Neural progenitor cell (in vitro differentiated cells): ENCODE results near the gene SEC14L6. TPM values are rescaled to one million over a fixed set of nuclear protein-coding genes. Genes with fewer than 3 reads are reported as not detected.

Experiments
- DNase-seq: peaks from one replicate; pipeline ENCODE4 v3.0.0-alpha.2; 2016; ENCODE audit warnings: low spot score
- H2AFZ ChIP-seq: fragments of 200-600 bp; sonication (generic); replicated peaks from 2 replicates; pipeline ENCODE4 v1.6.1; 2016; ENCODE audit warnings: antibody characterized with exemption
- H3F3A ChIP-seq: fragments of 200-600 bp; sonication (generic); 2 replicates; pipeline ENCODE4 v1.6.1; 2016; ENCODE audit warnings: antibody characterized with exemption, low read depth
- H3K27ac ChIP-seq: fragments of 200-600 bp; sonication (generic); 2 replicates; pipeline ENCODE4 v1.5.1; 2016; ENCODE audit warnings: mild to moderate bottlenecking
- H3K27me3 ChIP-seq: fragments of 200-600 bp; sonication (generic); 2 replicates; pipeline ENCODE4 v1.6.1; 2016; ENCODE audit warnings: mild to moderate bottlenecking, moderate library complexity
- H3K36me3 ChIP-seq: fragments of 200-600 bp; sonication (generic); 2 replicates; pipeline ENCODE4 v1.5.1; 2016
- H3K4me1 ChIP-seq: fragments of 200-600 bp; sonication (generic); 2 replicates; pipeline ENCODE4 v1.6.1; 2016; ENCODE audit warnings: mixed run types
- H3K4me2 ChIP-seq: fragments of 200-600 bp; sonication (generic); 2 replicates; pipeline ENCODE4 v1.6.1; 2016
- H3K4me3 ChIP-seq: fragments of 200-600 bp; sonication (generic); 2 replicates; pipeline ENCODE4 v1.5.1; 2016
- H3K79me2 ChIP-seq: fragments of 200-600 bp; sonication (generic); 2 replicates; pipeline ENCODE4 v1.6.1; 2016; ENCODE audit warnings: low read depth
- H3K9ac ChIP-seq: fragments of 200-600 bp; sonication (generic); 2 replicates; pipeline ENCODE4 v1.6.1; 2016
- H3K9me3 ChIP-seq: fragments of 200-600 bp; sonication (generic); 2 replicates; pipeline ENCODE4 v1.5.1; 2016; ENCODE audit warnings: low read depth
- H4K20me1 ChIP-seq: fragments of 200-600 bp; sonication (generic); 2 replicates; pipeline ENCODE4 v1.6.1; 2016; ENCODE audit warnings: low read depth
- H3K27ac Mint-ChIP-seq: 3 replicates; pipeline ENCODE4 v1.8.0; 2021; ENCODE audit warnings: mixed read lengths
- H3K27me3 Mint-ChIP-seq: 2 replicates; pipeline ENCODE4 v1.8.0; 2022; ENCODE audit warnings: low read depth, mild to moderate bottlenecking, inconsistent platforms, moderate library complexity, mixed read lengths; ENCODE audit not compliant: insufficient read depth
- H3K36me3 Mint-ChIP-seq: 3 replicates; pipeline ENCODE4 v1.8.0; 2021; ENCODE audit warnings: mixed read lengths
- H3K4me1 Mint-ChIP-seq: 3 replicates; pipeline ENCODE4 v1.8.0; 2021; ENCODE audit warnings: mixed read lengths
- H3K4me3 Mint-ChIP-seq: 3 replicates; pipeline ENCODE4 v1.8.0; 2021; ENCODE audit warnings: mild to moderate bottlenecking, moderate library complexity, mixed read lengths
- H3K9me3 Mint-ChIP-seq: 3 replicates; pipeline ENCODE4 v1.8.0; 2020; ENCODE audit warnings: mixed read lengths
- EZH2 ChIP-seq: fragments of 200-600 bp; sonication (generic); IDR thresholded peaks from 2 replicates; pipeline ENCODE4 v1.6.1; 2017; ENCODE audit warnings: antibody characterized with exemption, mild to moderate bottlenecking, moderate library complexity
- EZH2phosphoT487 ChIP-seq: fragments of 200-600 bp; sonication (generic); IDR thresholded peaks from 2 replicates; pipeline ENCODE4 v1.6.1; 2017; ENCODE audit warnings: antibody characterized with exemption
- total RNA-seq: library from RNA; depleted of rRNA; stranded (reverse); fragments of >200 nt; gene quantifications from 2 replicates; pipeline ENCODE4 v1.2.3, GENCODE V29; 2015; ENCODE audit warnings: low replicate concordance
- TF ChIP-seq, protein P1 (sequence below): fragments of 200-600 bp; sonication (generic); IDR thresholded peaks from 2 replicates; pipeline ENCODE4 v1.5.1; 2017; ENCODE audit warnings: antibody characterized with exemption, mild to moderate bottlenecking

Gene SEC14L6
- total RNA-seq, 1 donor from 2014 or later: 2.4 TPM

DNA sequence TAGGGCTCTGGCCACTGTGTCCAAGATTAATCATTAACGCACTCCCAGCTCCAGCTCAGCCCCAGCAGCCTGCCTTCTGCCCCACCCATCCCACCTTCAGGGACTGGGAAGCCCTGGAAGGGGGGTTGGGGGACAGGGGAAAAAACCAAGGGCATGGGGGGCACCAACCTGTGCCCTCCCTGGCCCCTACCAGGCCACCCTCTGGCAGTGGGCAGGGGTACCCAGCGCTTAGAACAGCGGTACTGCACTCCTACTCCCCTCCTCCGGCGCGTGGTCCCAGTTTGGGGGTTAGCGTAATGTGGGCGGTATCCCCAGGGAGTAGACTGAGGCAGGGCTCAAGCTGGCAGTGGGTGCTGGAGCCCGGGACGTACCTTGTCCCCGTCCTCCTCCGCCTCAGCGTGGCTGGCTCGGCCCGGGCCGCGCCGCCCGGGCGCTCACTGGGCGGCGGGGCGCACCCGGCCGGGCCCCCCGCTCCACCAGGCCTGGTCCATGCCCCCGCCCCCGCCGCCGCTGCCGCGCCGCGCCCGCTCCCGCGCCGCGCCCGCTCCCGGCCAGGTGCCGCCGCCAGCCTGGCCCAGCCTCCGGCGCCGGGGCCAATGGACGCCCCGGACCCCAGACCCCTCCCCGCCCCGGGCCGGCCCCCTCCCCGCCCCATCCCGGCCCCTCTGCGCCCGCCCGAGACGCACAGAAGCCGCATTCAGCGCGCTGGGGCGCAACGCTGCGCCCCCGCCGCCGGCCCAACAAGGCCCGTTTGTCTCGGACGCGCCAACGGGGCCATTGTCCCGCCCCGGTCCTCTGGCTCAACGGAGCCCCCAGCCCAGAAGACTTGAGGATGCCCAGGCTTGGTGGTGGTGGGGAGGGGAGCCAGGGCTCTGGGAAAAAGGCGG lies 27.8 kb upstream of the SEC14L6 start, which contains the start of gene GAL3ST1:
Gene GAL3ST1, minus strand, starts transcription at position 571 of the 887 bp plus-strand sequence. CDS start 17,273 bp downstream, outside the sequence.
- Histone ChIP-seq H3K4me1 (peaks cover 9% of the 10 kb centered on the region), H3K27ac (no peak within 1 kb of the TSS), H3K79me2 (no peaks in the 10 kb centered on the region), H3K9ac (peak within 1 kb of the TSS; percentile 5), H3K27me3 (no peaks in the 10 kb centered on the region), H3K36me3 (no peaks in the 10 kb centered on the region), H4K20me1 (no peaks in the 10 kb centered on the region), H2AFZ (peak within 1 kb of the TSS; percentile 64), H3K4me3 (peak within 1 kb of the TSS; percentile 70), H3K9me3 (no peaks in the 10 kb centered on the region), H3F3A (peaks cover 22% of the 10 kb centered on the region), H3K4me2 (peak within 1 kb of the TSS; percentile 99)
- peak; percentile 80 for DNase-seq
- TF ChIP-seq EZH2phosphoT487: no peak
- TF ChIP-seq EZH2: peak; percentile 27
- TF ChIP-seq, protein P1, sequence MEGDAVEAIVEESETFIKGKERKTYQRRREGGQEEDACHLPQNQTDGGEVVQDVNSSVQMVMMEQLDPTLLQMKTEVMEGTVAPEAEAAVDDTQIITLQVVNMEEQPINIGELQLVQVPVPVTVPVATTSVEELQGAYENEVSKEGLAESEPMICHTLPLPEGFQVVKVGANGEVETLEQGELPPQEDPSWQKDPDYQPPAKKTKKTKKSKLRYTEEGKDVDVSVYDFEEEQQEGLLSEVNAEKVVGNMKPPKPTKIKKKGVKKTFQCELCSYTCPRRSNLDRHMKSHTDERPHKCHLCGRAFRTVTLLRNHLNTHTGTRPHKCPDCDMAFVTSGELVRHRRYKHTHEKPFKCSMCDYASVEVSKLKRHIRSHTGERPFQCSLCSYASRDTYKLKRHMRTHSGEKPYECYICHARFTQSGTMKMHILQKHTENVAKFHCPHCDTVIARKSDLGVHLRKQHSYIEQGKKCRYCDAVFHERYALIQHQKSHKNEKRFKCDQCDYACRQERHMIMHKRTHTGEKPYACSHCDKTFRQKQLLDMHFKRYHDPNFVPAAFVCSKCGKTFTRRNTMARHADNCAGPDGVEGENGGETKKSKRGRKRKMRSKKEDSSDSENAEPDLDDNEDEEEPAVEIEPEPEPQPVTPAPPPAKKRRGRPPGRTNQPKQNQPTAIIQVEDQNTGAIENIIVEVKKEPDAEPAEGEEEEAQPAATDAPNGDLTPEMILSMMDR: no peak
- Mint-ChIP-seq H3K9me3 (no peaks in the 10 kb centered on the region), H3K27ac (peak within 1 kb of the TSS; percentile 74), H3K4me1 (peaks cover 13% of the 10 kb centered on the region), H3K4me3 (peak within 1 kb of the TSS; percentile 81), H3K36me3 (peaks cover 13% of the 10 kb centered on the region), H3K27me3 (peaks cover 4% of the 10 kb centered on the region)

DNA sequence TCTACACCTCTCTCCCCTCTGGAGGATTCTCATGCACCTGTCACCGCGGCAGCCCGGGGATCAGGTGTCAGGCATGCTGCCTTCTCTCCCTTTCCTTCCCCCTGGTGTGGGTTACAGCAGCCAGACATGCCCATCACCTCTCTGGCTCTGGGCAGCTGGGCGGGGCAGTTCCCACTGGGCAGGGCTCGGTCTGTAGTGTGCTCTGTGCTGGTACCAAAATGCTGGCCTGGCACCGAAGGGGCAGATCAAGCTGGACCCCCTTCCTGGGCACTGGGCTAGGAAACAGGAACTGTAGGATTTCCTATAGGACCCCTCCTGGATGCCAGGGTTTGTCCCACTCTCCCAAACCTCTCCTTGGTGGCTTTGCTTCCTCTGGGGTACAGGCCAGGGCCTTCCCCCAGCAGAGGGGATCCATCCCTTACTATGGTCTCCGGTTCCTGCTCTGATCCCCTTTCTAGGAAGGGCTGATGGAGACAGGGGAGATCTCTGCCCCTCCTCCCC lies 27.1 kb upstream of the SEC14L6 start:
- Histone ChIP-seq H3K27ac (no peak overlapping the region), H3K27me3 (no peaks in the 10 kb centered on the region), H3K36me3 (no peaks in the 10 kb centered on the region), H3F3A (peaks cover 22% of the 10 kb centered on the region), H3K9me3 (no peaks in the 10 kb centered on the region), H3K4me1 (peaks cover 9% of the 10 kb centered on the region), H3K79me2 (no peaks in the 10 kb centered on the region), H3K4me2 (peak overlapping the region; percentile 99), H3K4me3 (peak overlapping the region; percentile 70), H2AFZ (no peak overlapping the region), H4K20me1 (no peaks in the 10 kb centered on the region), H3K9ac (no peak overlapping the region)
- DNase-seq: no peak
- Mint-ChIP-seq H3K27me3 (peaks cover 6% of the 10 kb centered on the region), H3K4me1 (peaks cover 13% of the 10 kb centered on the region), H3K27ac (peak overlapping the region; percentile 74), H3K4me3 (peak overlapping the region; percentile 66), H3K9me3 (no peaks in the 10 kb centered on the region), H3K36me3 (peaks cover 10% of the 10 kb centered on the region)
- TF ChIP-seq, protein P1: no peak
- no peak for TF ChIP-seq EZH2
- TF ChIP-seq EZH2phosphoT487: no peak

DNA sequence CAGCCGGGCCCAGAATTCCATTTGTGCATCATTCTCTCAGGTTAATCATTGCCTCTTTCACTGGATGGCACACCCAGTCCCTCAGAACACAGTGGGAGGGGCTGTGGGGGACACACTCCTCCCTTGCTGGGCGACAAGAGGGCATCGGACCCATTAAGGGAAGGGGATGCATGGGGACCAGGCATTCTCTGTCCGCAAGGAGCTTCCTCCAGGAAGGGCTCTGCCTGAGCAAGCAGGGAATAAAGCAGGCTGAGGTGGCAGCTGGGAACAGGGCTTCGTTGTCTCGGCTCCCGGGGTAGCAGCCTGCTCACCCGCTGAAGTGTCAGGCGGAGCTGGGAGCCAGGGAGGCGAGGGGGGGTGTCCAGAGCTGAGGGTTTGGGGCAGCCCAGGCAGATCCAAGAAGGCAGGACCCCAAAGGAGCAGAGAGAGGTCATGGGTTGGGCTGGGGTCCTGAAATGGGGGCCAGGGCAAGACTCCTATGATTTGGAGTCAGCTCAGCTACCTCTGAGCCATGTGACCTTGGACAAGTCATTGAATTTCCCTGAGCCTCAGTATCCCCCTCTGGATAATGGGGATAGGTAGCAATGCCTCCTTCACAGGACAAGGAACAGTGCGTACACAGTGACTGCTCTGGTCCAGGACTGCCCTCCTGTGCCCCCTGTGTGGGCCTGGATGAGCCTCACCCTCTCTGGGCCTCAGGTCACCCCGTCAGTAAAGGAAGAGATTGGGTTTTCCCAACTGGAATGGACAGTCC lies 26.5 kb upstream of the SEC14L6 start:
- H3K4me3 Mint-ChIP-seq: no peak overlapping the region
- no peak overlapping the region for H3K27ac ChIP-seq
- DNase-seq: no peak

More for the DNA sequence above, 26.5 kb upstream of the SEC14L6 start:
- TF ChIP-seq EZH2 (no peak), EZH2phosphoT487 (no peak)
- TF ChIP-seq, protein P1: no peak
- no peaks in the 10 kb centered on the region for H3K9me3 ChIP-seq
- no peaks in the 10 kb centered on the region for H3K9me3 Mint-ChIP-seq
- no peak overlapping the region for H3K9ac ChIP-seq
- H3K4me2 ChIP-seq: no peak overlapping the region
- no peaks in the 10 kb centered on the region for H3K79me2 ChIP-seq
- no peak overlapping the region for H2AFZ ChIP-seq
- no peak overlapping the region for H3K27ac Mint-ChIP-seq
- peaks cover 9% of the 10 kb centered on the region for H3K4me1 ChIP-seq
- H3K36me3 Mint-ChIP-seq: peaks cover 10% of the 10 kb centered on the region
- H3K27me3 Mint-ChIP-seq: peaks cover 6% of the 10 kb centered on the region
- no peak overlapping the region for H3K4me3 ChIP-seq
- H3F3A ChIP-seq: peaks cover 22% of the 10 kb centered on the region
- no peaks in the 10 kb centered on the region for H4K20me1 ChIP-seq
- peaks cover 16% of the 10 kb centered on the region for H3K4me1 Mint-ChIP-seq
- no peaks in the 10 kb centered on the region for H3K36me3 ChIP-seq
- no peaks in the 10 kb centered on the region for H3K27me3 ChIP-seq
